Retinal pigment epithelial cell (primary cell): ENCODE results near the gene ARHGEF6.

Experiments used
- DNase-seq: peaks from one replicate; pipeline ENCODE4 v3.0.0-alpha.2; 2010; ENCODE audit warnings: low read depth
- H3K4me3 ChIP-seq: 2 replicates; pipeline ENCODE4 v1.5.1; 2011; ENCODE audit warnings: mild to moderate bottlenecking, low read length, control low read depth, moderate library complexity
- TF ChIP-seq, protein P1 (sequence below): conservative IDR thresholded peaks from 2 replicates; pipeline ENCODE4 v1.5.1; 2011; ENCODE audit warnings: low read depth, low read length, control low read depth, inconsistent platforms

ARHGEF6 gene, protein sequence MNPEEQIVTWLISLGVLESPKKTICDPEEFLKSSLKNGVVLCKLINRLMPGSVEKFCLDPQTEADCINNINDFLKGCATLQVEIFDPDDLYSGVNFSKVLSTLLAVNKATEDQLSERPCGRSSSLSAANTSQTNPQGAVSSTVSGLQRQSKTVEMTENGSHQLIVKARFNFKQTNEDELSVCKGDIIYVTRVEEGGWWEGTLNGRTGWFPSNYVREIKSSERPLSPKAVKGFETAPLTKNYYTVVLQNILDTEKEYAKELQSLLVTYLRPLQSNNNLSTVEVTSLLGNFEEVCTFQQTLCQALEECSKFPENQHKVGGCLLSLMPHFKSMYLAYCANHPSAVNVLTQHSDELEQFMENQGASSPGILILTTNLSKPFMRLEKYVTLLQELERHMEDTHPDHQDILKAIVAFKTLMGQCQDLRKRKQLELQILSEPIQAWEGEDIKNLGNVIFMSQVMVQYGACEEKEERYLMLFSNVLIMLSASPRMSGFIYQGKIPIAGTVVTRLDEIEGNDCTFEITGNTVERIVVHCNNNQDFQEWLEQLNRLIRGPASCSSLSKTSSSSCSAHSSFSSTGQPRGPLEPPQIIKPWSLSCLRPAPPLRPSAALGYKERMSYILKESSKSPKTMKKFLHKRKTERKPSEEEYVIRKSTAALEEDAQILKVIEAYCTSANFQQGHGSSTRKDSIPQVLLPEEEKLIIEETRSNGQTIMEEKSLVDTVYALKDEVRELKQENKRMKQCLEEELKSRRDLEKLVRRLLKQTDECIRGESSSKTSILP

GRCh38 chrX:136780763-136781162 is at the start of gene ARHGEF6:
TSS of gene ARHGEF6 (minus strand) at chrX:136780932. CDS start at chrX:136780882, 50 bp downstream.
- TF ChIP-seq, protein P1, sequence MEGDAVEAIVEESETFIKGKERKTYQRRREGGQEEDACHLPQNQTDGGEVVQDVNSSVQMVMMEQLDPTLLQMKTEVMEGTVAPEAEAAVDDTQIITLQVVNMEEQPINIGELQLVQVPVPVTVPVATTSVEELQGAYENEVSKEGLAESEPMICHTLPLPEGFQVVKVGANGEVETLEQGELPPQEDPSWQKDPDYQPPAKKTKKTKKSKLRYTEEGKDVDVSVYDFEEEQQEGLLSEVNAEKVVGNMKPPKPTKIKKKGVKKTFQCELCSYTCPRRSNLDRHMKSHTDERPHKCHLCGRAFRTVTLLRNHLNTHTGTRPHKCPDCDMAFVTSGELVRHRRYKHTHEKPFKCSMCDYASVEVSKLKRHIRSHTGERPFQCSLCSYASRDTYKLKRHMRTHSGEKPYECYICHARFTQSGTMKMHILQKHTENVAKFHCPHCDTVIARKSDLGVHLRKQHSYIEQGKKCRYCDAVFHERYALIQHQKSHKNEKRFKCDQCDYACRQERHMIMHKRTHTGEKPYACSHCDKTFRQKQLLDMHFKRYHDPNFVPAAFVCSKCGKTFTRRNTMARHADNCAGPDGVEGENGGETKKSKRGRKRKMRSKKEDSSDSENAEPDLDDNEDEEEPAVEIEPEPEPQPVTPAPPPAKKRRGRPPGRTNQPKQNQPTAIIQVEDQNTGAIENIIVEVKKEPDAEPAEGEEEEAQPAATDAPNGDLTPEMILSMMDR, result no peak
- DNase-seq, result no peak
- no peak within 1 kb of the TSS for H3K4me3 ChIP-seq

DNA sequence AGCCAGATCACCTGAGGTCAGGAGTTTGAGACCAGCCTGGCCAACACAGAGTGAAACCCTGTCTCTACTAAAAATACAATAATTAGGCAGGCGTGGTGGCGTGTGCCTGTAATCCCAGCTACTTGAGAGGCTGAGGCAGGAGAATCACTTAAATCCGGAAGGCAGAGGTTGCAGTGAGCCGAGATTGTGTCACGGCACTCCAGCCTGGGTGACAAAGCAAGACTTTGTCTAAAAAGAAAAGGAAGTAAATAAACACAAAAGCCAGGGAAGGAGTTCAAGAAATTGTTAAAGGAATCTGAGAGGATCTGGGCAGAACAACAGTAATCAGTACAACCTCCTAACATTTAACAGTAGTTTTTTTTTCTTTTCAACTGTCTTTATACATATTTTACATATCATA is 48.7 kb upstream of the ARHGEF6 start:
- H3K4me3 ChIP-seq, result no peak overlapping the region
- DNase-seq, result no peak
- TF ChIP-seq, protein P1, result no peak

DNA sequence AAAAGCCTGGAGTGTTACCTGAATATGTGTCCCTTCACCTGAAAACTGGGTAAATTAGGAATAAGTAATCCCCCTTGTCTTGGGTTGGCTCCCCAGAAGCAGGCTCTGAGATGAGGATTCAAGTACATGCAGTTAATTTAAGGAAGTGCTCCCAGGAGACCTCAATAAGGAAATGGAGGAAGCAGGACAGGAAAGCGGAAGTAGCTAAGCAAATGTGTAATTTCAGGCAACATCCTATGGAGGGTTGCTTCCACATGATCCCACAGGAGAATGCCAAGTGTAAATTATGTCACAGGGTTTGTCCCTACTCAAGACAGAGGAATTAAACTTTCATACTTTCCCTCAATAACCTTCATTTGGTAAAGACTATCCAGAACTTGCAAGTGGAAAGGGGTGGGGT is 48.1 kb upstream of the ARHGEF6 start:
- no peak overlapping the region for H3K4me3 ChIP-seq
- DNase-seq, result no peak
- TF ChIP-seq, protein P1, result no peak

GRCh38 chrX:136827026-136827425 is 46.3 kb upstream of the ARHGEF6 start:
- TF ChIP-seq, protein P1, result no peak
- no peak overlapping the region for H3K4me3 ChIP-seq
- DNase-seq, result no peak

DNA sequence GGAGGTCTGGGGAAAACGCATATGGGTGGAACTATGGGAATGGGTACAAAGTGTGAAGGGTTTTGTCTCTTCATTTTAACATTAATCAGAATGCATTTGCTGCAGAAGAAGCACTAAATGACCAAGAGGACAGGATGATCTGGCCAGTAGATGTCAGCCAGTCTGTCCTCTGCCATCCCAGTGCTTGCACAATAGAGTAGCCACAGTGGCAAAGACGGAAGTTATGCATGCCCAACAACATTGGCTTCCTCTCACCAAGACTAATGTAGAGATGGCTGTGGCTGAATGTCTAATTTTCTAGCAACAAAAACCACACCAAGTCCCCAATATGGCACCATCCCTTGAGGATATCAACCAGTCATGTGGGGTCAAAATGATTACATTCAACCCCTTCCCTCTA is 45.0 kb upstream of the ARHGEF6 start:
- H3K4me3 ChIP-seq, result no peak overlapping the region
- DNase-seq, result no peak
- TF ChIP-seq, protein P1, result no peak

DNA sequence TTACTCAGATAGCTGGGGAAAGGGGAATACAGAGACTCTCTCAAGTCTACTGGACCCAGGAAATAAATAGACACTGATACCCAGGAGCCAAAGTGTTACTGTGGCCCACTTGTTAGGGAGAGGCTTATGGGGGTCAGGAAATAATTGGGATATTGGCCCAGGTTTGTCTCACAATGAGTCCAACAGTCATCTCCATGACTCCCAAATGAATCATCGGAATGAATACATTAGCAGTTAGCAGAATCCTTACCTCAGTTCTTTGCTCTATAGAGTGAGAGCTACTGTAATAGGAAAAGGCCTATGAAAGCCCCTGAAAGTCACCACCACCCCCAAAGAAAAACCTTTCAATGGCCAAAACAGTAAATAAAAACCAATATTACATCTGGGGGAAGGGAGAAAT is 42.4 kb upstream of the ARHGEF6 start:
- TF ChIP-seq, protein P1, result no peak
- DNase-seq, result no peak
- no peak overlapping the region for H3K4me3 ChIP-seq
